Neural crest cell (in vitro differentiated cells): ENCODE data around the gene TNF. TPM values are rescaled to one million over a fixed set of nuclear protein-coding genes. Genes with fewer than 3 reads are reported as not detected.
"Not testable (repeated sequence)": the region's sequence is repeated elsewhere in the genome, so short reads cannot be mapped to it uniquely, and the experiment has no call there.

ENCODE experiments used
- DNase-seq: peaks from one replicate; pipeline ENCODE4 v3.0.0; 2021; ENCODE audit warnings: low read depth, mixed read lengths, low spot score
- H3K27ac Mint-ChIP-seq: one replicate; pipeline ENCODE4 v1.8.0; 2021; ENCODE audit warnings: mild to moderate bottlenecking, mixed read lengths; ENCODE audit not compliant: unreplicated experiment
- H3K27me3 Mint-ChIP-seq: 2 replicates; pipeline ENCODE4 v1.8.0; 2021; ENCODE audit warnings: low read depth, mild to moderate bottlenecking, mixed read lengths
- H3K36me3 Mint-ChIP-seq: 2 replicates; pipeline ENCODE4 v1.8.0; 2021; ENCODE audit warnings: low read depth, mild to moderate bottlenecking, mixed read lengths
- H3K4me1 Mint-ChIP-seq: 2 replicates; pipeline ENCODE4 v1.8.0; 2021; ENCODE audit warnings: mixed read lengths
- H3K4me3 Mint-ChIP-seq: one replicate; pipeline ENCODE4 v1.8.0; 2021; ENCODE audit warnings: mild to moderate bottlenecking, mixed read lengths
- H3K9me3 Mint-ChIP-seq: 2 replicates; pipeline ENCODE4 v1.8.0; 2021; ENCODE audit warnings: mixed read lengths
- total RNA-seq: library from RNA; stranded (reverse); gene quantifications from 2 replicates; pipeline ENCODE4 v1.2.1, GENCODE V29; 2021
- TF ChIP-seq, protein P1 (sequence below): fragments of 200-600 bp; sonication (generic); conservative IDR thresholded peaks from 2 replicates; pipeline ENCODE4 v1.5.0; 2021; ENCODE audit warnings: antibody characterized with exemption, mild to moderate bottlenecking

Gene TNF
- total RNA-seq, 1 donor from 2014 or later: not detected

DNA sequence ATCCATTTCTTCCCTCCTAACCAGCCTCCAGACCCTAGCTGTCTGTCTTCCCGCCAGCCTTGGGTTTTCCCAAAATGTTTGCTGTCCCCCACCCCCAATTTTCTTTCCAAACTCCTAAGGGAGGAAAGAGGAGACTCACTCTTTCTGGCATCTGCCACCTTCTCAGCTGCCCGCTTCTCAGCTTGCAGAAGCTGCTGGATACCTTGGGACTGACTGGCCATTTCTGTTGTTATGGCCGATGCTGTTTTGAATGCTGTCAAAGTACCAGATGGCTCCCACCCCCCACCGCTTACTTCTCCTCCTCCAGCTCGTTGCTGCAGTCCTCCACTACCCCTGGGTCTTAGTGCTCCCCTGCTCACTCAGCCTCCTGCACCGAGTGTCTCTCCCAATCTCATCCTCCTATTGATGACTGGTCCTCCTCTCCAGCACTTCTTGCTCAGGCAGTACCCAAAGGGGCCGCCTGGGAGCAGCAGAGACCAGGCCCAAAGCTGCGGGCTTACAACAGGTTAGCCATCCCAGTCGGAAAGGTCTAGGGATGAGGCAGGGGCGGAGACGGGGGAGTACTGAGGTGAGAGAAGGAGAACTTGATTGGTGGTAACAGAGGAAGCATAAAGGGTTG is 28.9 kb upstream of the TNF start, which contains the start of gene ATP6V1G2:
TSS of gene ATP6V1G2 (minus strand) at position 270 of the 619 bp plus-strand sequence. CDS start at position 221, 49 bp downstream.
- TF ChIP-seq, protein P1, sequence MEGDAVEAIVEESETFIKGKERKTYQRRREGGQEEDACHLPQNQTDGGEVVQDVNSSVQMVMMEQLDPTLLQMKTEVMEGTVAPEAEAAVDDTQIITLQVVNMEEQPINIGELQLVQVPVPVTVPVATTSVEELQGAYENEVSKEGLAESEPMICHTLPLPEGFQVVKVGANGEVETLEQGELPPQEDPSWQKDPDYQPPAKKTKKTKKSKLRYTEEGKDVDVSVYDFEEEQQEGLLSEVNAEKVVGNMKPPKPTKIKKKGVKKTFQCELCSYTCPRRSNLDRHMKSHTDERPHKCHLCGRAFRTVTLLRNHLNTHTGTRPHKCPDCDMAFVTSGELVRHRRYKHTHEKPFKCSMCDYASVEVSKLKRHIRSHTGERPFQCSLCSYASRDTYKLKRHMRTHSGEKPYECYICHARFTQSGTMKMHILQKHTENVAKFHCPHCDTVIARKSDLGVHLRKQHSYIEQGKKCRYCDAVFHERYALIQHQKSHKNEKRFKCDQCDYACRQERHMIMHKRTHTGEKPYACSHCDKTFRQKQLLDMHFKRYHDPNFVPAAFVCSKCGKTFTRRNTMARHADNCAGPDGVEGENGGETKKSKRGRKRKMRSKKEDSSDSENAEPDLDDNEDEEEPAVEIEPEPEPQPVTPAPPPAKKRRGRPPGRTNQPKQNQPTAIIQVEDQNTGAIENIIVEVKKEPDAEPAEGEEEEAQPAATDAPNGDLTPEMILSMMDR: peak; percentile 96
- peaks cover 52% of the 10 kb centered on the region for H3K4me1 Mint-ChIP-seq
- peaks cover under 1% of the 10 kb centered on the region for H3K36me3 Mint-ChIP-seq
- H3K27me3 Mint-ChIP-seq: no peaks in the 10 kb centered on the region
- peak; percentile 89 for DNase-seq
- peak within 1 kb of the TSS; percentile 87 for H3K4me3 Mint-ChIP-seq
- no peaks in the 10 kb centered on the region for H3K9me3 Mint-ChIP-seq
- H3K27ac Mint-ChIP-seq: peak within 1 kb of the TSS; percentile 91

DNA sequence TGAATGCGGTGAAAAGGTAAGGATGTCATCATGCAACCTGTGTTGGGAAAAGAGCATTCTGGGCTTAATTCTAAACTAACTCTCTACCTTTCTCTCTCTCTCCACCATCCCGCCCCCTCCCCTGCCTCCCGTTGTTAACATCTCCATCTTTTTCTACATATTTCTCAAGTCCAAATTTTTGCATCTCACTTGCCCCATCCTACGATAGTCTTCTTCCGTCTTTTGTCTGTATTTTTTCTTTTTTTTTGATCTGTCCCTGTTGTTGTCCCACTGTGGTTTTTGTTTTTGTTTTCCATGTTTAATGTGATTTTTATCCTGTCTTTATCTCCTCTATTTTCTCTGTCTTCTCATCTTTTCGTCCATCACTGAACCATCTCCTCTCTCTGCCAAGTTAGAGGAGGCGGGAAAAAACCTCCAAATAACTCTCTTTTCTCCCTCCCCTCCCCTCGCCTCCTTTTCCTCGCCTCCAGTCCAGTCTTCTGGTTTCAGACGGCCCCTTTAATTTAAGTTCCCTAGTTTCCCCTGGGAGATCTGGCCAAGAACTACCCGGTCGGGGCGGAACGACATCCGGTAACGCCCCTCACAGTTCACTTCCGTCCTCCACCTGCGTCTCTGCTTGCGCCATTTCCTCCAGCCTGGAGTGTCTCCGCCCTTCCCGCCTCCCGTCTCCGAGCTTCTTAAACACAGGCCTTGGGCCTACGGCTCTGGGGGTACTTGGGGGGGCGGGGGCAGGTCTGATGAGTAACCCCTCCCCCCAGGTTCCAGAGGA is 28.2 kb upstream of the TNF start, which contains the start of gene NFKBIL1:
TSS of gene NFKBIL1 (plus strand) at position 651 of the 769 bp plus-strand sequence. CDS start at position 738, 87 bp downstream.
- Mint-ChIP-seq H3K27ac (peak within 1 kb of the TSS; percentile 91), H3K9me3 (no peaks in the 10 kb centered on the region), H3K4me1 (peaks cover 46% of the 10 kb centered on the region), H3K27me3 (no peaks in the 10 kb centered on the region), H3K4me3 (peak within 1 kb of the TSS; percentile 87), H3K36me3 (no peaks in the 10 kb centered on the region)
- DNase-seq: peak; percentile 79
- TF ChIP-seq, protein P1: peak; percentile 7

DNA sequence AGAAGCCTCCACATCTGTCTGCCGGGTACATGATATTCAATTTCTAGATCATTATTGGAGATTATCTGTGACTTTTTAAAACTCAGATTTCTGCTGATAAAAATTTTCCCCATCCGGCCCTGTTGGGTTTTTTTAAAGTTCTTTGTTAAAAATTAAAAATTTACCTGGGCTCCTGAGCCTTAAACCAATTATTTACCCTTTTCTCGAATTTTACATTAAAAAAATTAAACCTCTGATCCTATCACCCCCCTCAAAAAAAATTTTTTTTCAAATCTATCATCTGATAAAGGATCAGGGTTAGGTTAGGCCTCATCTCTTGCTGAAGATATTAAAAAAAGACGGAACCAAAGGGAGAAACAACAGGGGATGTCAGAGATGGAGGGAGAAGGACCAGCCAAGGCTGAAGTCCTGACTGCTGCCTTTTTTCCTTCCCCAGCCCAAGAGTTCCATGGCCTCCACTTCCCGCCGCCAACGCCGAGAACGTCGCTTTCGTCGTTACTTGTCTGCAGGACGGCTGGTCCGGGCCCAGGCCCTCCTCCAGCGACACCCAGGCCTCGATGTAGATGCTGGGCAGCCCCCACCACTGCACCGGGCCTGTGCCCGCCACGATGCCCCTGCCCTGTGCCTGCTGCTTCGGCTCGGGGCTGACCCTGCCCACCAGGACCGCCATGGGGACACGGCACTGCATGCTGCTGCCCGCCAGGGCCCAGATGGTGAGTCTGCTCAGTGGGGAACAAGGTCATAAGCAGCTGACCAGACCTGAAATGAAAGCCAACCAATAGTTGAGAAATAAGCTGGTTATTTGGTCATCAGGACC is 27.4 kb upstream of the TNF start:
- Mint-ChIP-seq H3K27ac (peak overlapping the region; percentile 91), H3K27me3 (no peaks in the 10 kb centered on the region)

DNA sequence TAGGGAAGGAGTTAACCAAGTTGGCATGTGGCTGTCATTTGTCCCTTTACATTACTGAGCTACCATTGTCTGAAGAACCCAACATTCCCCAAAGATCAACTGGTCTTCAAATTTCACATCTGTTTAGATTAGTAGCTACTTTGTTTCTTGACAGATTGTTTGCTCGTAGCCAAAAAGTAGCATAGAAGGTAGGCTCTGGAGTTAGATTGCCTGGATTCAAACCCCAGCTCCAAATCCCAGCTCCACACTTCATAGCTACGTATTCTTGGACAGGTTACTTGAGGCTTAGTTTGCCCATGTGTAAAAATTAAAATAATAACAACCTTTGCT is 26.9 kb upstream of the TNF start:
- TF ChIP-seq, protein P1: no peak
- DNase-seq: no peak
- Mint-ChIP-seq H3K9me3 (no peaks in the 10 kb centered on the region), H3K27me3 (no peaks in the 10 kb centered on the region), H3K36me3 (no peaks in the 10 kb centered on the region), H3K4me3 (peak overlapping the region; percentile 63), H3K4me1 (peaks cover 36% of the 10 kb centered on the region), H3K27ac (no peak overlapping the region)

More for the DNA sequence above, 27.4 kb upstream of the TNF start:
- Mint-ChIP-seq H3K4me3 (peak overlapping the region; percentile 87), H3K36me3 (no peaks in the 10 kb centered on the region), H3K4me1 (peaks cover 40% of the 10 kb centered on the region), H3K9me3 (no peaks in the 10 kb centered on the region)
- TF ChIP-seq, protein P1: no peak
- DNase-seq: no peak

DNA sequence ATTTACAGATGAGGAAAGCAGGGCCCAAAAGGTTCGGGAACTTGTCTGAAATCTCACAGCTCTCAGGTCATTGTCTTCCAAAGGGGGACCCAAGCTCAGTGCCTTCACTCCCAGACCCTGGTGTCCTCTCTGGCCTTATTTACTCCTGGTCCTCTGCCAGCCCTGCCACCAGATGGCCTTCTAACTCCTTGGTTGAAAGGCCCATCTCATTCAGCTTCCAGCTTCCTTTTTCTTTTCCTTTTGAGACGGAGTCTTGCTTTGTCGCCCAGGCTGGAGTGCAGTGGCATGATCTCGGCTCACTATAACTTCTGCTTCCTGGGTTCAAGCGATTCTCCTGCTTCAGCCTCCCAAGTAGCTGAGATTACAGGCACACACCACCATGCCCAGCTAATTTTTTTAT is 24.0 kb upstream of the TNF start:
- peak overlapping the region; percentile 54 for H3K4me3 Mint-ChIP-seq
- peaks cover 27% of the 10 kb centered on the region for H3K4me1 Mint-ChIP-seq
- not testable (repeated sequence) for H3K9me3 Mint-ChIP-seq, H3K27ac Mint-ChIP-seq, H3K27me3 Mint-ChIP-seq, DNase-seq, H3K36me3 Mint-ChIP-seq
- TF ChIP-seq, protein P1: peak; percentile 52
